ENCODE measurements around the gene TAF1C. TPM values are rescaled to one million over a fixed set of nuclear protein-coding genes. Genes with fewer than 3 reads are reported as not detected.

The TAF1C gene
- polyA plus RNA-seq, 2 of the 4 experiments (the other 2 are of a cell fraction) = 13.2 to 38.6 TPM

DNA sequence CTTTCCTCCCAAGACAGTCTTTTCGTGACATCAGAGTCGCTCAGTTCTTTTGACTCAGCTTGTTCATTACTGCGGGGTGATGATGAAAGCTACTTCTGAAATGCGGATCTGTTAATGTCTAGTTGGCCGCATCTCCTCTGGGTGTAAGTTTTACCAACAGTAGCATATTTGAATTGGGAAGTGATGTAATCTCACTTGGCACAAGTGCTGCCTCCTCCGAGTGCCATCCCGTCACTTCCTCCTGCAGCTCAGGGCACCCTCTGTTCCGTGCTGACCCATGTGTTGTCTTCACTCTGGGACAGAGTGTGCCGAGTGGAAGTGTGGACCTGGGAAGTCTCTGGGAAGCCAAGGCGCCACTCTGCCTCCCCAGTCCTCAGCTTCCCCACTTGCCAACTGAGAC, 13.0 kb upstream of the TAF1C start:
- no peaks in the 10 kb centered on the region for H3K4me1 ChIP-seq
- 82% methylated on average over 10 of the region's 10 CpGs for WGBS (ENCODE audit: missing lambda C conversion rate)
- no peaks in the 10 kb centered on the region for H3K9me3 ChIP-seq
- no peak overlapping the region for H3K27ac ChIP-seq
- no peak for FAIRE-seq
- no peak overlapping the region for H3K4me2 ChIP-seq
- TF ChIP-seq HOXB13 (CRISPR knock-in tag; IDR thresholded peaks at IDR 0.05; ENCODE audit: low read depth) = no peak
- no peak for TF ChIP-seq CBX2 (IDR thresholded peaks at IDR 0.05; ENCODE audit: borderline replicate concordance, low read depth)
- no peak for TF ChIP-seq JUNB (IDR thresholded peaks at IDR 0.05)
- no peak overlapping the region for H3K4me3 ChIP-seq
- no peak for ATAC-seq
- CTCF ChIA-PET = interaction anchor here (1.1 to 3.6 kb wide), 3 partner anchors 8 to 36 kb away, joined by 3 to 17 read pairs (median 4); partner anchors contain the start of gene TAF1C
- DNase-seq (ENCODE audit: low read depth in 1 of 2, low spot score in 1 of 2) = no peak
- POLR2A ChIA-PET = no interaction called here

DNA sequence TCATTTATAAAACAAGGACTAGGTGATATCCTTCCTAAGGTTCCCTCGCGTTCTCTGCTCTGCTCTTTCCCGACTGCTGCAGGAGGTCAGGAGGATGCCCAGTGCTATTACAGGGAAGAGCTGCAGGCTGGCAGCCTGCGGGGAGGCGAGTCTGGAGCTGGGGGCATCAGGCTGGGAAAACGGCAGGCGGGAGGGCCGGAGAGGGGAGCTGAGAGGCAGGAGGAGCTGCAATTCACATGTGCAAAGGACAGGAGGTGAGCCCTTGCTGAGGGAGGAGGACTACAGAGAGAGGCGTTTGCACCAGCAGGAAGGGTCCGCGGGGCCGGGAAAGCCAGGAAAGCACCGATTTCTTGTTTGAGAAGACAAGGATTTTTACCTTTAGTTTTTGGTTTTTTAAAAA, 12.2 kb upstream of the TAF1C start:
- Histone ChIP-seq H3K9me3 (no peaks in the 10 kb centered on the region), H3K4me3 (no peak overlapping the region), H3K4me2 (no peak overlapping the region), H3K4me1 (no peaks in the 10 kb centered on the region), H3K27ac (no peak overlapping the region)
- 74% methylated on average over 13 of the region's 13 CpGs for WGBS (ENCODE audit: missing lambda C conversion rate)
- ChIA-PET POLR2A (no interaction called here), CTCF (interaction anchor here (1.1 to 3.6 kb wide), 4 partner anchors 9 to 285 kb away, joined by 3 to 17 read pairs (median 4); partner anchors contain the start of gene TAF1C)
- no peak for TF ChIP-seq TFCP2L1 (CRISPR knock-in tag; IDR thresholded peaks at IDR 0.05)
- FAIRE-seq (no peak), ATAC-seq (no peak), DNase-seq (ENCODE audit: low read depth in 1 of 2, low spot score in 1 of 2) (no peak)

DNA sequence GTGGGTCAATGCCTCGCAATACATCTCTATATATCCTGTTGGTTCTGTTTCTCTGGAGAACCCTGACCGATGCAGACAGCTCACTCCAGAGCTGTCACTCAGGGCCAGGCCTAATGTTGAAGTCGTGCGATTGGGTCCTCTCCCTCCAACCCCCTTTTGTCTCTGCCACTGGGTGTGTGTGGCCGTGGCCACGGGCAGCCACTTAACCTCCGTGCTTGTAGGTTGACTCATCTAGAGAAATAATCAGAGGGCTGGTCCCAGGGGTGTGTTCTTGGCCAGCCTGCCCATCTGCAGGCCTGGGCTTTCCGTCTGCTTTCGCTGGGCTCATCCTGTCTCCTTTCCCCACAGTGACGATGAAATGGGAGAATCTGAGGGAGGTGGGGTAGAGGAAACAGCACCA, 11.5 kb upstream of the TAF1C start:
- Histone ChIP-seq H3K4me3 (no peak overlapping the region), H3K4me1 (no peaks in the 10 kb centered on the region), H3K9me3 (no peaks in the 10 kb centered on the region), H3K27ac (no peak overlapping the region), H3K4me2 (no peak overlapping the region)
- WGBS (ENCODE audit: missing lambda C conversion rate) = 64% methylated on average over 10 of the region's 10 CpGs
- ATAC-seq = no peak; a peak in 1 of 6 replicates
- DNase-seq (ENCODE audit: low read depth in 1 of 2, low spot score in 1 of 2) = no peak
- TF ChIP-seq RCOR1 (IDR thresholded peaks at IDR 0.05; ENCODE audit: low read depth, low read length) = no peak
- TF ChIP-seq, protein P1, sequence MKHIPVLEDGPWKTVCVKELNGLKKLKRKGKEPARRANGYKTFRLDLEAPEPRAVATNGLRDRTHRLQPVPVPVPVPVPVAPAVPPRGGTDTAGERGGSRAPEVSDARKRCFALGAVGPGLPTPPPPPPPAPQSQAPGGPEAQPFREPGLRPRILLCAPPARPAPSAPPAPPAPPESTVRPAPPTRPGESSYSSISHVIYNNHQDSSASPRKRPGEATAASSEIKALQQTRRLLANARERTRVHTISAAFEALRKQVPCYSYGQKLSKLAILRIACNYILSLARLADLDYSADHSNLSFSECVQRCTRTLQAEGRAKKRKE (CRISPR knock-in tag; IDR thresholded peaks at IDR 0.05; ENCODE audit: low read depth) = no peak
- TF ChIP-seq EHF (CRISPR knock-in tag; IDR thresholded peaks at IDR 0.05) = no peak
- no peak for TF ChIP-seq CEBPB (IDR thresholded peaks at IDR 0.05)
- TF ChIP-seq HDAC2 (IDR thresholded peaks at IDR 0.05) = no peak
- TF ChIP-seq NR3C1 (IDR thresholded peaks at IDR 0.05) = no peak
- TF ChIP-seq CBX2 (IDR thresholded peaks at IDR 0.05; ENCODE audit: borderline replicate concordance, low read depth) = no peak
- no peak for TF ChIP-seq KDM1A (IDR thresholded peaks at IDR 0.05; ENCODE audit: low read depth)
- TF ChIP-seq, protein P2, sequence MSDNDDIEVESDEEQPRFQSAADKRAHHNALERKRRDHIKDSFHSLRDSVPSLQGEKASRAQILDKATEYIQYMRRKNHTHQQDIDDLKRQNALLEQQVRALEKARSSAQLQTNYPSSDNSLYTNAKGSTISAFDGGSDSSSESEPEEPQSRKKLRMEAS (IDR thresholded peaks at IDR 0.05) = no peak
- TF ChIP-seq SREBF2 (IDR thresholded peaks at IDR 0.05) = no peak
- TF ChIP-seq JUN (IDR thresholded peaks at IDR 0.05) = no peak
- TF ChIP-seq MAZ (IDR thresholded peaks at IDR 0.05; ENCODE audit: borderline replicate concordance, low read depth, low read length) = no peak
- TF ChIP-seq, protein P3, sequence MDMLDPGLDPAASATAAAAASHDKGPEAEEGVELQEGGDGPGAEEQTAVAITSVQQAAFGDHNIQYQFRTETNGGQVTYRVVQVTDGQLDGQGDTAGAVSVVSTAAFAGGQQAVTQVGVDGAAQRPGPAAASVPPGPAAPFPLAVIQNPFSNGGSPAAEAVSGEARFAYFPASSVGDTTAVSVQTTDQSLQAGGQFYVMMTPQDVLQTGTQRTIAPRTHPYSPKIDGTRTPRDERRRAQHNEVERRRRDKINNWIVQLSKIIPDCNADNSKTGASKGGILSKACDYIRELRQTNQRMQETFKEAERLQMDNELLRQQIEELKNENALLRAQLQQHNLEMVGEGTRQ (IDR thresholded peaks at IDR 0.05) = no peak
- TF ChIP-seq HEYL (CRISPR knock-in tag; IDR thresholded peaks at IDR 0.05) = no peak
- POLR2A ChIA-PET = no interaction called here
- CTCF ChIA-PET = interaction anchor here (1.5 to 3.6 kb wide), 2 partner anchors 11 to 286 kb away, joined by 4 to 17 read pairs; partner anchors contain the start of gene TAF1C
- FAIRE-seq = no peak

DNA sequence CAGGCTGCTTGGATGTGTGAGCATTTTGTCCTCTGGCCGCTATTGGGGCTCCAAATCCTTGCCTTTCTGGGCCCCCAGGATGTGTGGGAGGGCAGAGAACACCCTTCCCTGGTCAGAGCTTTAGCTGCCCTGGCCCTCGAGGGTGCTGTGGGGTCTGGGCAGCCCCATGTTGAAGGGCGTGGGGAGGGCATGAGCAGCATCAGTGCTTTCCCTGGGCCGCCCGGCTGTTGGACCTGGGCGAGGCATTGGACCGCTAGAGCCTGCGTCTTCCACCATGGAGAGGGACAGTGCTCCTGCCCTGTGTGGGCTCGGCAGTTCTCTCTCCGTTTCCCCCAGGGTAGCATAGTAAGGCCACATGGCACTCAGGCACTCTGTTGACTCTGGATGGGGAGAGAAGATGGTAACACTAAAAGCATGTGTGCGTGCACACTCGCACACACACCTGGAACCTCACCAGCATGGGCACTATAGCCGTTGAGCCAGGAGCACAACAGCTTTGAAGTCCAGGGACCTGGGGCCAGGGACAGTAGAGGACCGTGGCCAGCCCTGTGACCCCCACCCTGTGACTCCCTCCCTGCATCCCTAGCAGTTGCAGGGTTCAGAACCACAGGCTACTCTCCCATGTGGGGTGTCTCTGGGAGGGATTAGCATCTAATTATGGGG, 10.7 kb upstream of the TAF1C start:
- ATAC-seq (no peak), FAIRE-seq (no peak), DNase-seq (ENCODE audit: low read depth in 1 of 2, low spot score in 1 of 2) (no peak)
- 90% methylated on average over 13 of the region's 14 CpGs for WGBS (ENCODE audit: missing lambda C conversion rate)
- Histone ChIP-seq H3K4me1 (no peaks in the 10 kb centered on the region), H3K27ac (no peak overlapping the region), H3K9me3 (no peaks in the 10 kb centered on the region), H3K4me2 (no peak overlapping the region), H3K4me3 (no peak overlapping the region)
- TF ChIP-seq, protein P4, sequence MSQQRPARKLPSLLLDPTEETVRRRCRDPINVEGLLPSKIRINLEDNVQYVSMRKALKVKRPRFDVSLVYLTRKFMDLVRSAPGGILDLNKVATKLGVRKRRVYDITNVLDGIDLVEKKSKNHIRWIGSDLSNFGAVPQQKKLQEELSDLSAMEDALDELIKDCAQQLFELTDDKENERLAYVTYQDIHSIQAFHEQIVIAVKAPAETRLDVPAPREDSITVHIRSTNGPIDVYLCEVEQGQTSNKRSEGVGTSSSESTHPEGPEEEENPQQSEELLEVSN (IDR thresholded peaks at IDR 0.05; ENCODE audit: borderline replicate concordance, low read depth) = no peak
- TF ChIP-seq CBX8 (IDR thresholded peaks at IDR 0.05) = no peak
- no peak for TF ChIP-seq POLR2A (IDR thresholded peaks at IDR 0.05; ENCODE audit: low read length)
- TF ChIP-seq, protein P5, sequence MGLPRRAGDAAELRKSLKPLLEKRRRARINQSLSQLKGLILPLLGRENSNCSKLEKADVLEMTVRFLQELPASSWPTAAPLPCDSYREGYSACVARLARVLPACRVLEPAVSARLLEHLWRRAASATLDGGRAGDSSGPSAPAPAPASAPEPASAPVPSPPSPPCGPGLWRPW (IDR thresholded peaks at IDR 0.05) = no peak
- TF ChIP-seq JUN (IDR thresholded peaks at IDR 0.05) = no peak
- ChIA-PET CTCF (interaction anchor here (1.5 to 3.6 kb wide), 2 partner anchors 10 to 287 kb away, joined by 4 to 17 read pairs; partner anchors contain the start of gene TAF1C), POLR2A (no interaction called here)
